WTC11 (cell line): ENCODE data around the gene CYSRT1. TPM values are rescaled to one million over a fixed set of nuclear protein-coding genes. Genes with fewer than 3 reads are reported as not detected.

Experiments
- ATAC-seq: fragments of 200-7000 bp; cut with Tn5 transposase; 2 replicates; pipeline ENCODE4 v1.10.0; 2021; ENCODE audit warnings: mild to moderate bottlenecking, moderate library complexity
- CTCF ChIA-PET: fragments of 300-600 bp; sonication (Branson Sonifier 250); formaldehyde crosslinking; loops from one replicate; lab custom pipeline; 2021; ENCODE audit warnings: antibody characterized with exemption; lab: Charles Lee
- POLR2A ChIA-PET: fragments of 350-600 bp; sonication (Branson Sonifier 250); formaldehyde crosslinking; loops from one replicate; lab custom pipeline; 2021; ENCODE audit warnings: antibody characterized with exemption; lab: Charles Lee
- DNase-seq: peaks from one replicate; pipeline ENCODE4 v3.0.0; 2021; ENCODE audit warnings: low spot score
- H3K27ac Mint-ChIP-seq: 2 replicates; pipeline ENCODE4 v1.8.0; 2021; ENCODE audit warnings: mixed read lengths
- H3K27me3 Mint-ChIP-seq: 2 replicates; pipeline ENCODE4 v1.8.0; 2021; ENCODE audit warnings: low read depth, mild to moderate bottlenecking, moderate library complexity, mixed read lengths
- H3K36me3 Mint-ChIP-seq: 2 replicates; pipeline ENCODE4 v1.8.0; 2021; ENCODE audit warnings: mixed read lengths
- H3K4me1 Mint-ChIP-seq: 2 replicates; pipeline ENCODE4 v1.8.0; 2022; ENCODE audit warnings: mixed read lengths
- H3K4me3 Mint-ChIP-seq: 2 replicates; pipeline ENCODE4 v1.8.0; 2021; ENCODE audit warnings: mild to moderate bottlenecking, moderate library complexity, mixed read lengths
- H3K9me3 Mint-ChIP-seq: 2 replicates; pipeline ENCODE4 v1.8.0; 2021; ENCODE audit warnings: mixed read lengths
- ATF1 ChIP-seq: sonication (generic); formaldehyde crosslinking; IDR thresholded peaks from 2 replicates; pipeline ENCODE4 v1.8.1; 2023; ENCODE audit warnings: mild to moderate bottlenecking, moderate library complexity, missing genetic modification reagents
- CBFB ChIP-seq: sonication (generic); formaldehyde crosslinking; IDR thresholded peaks from 2 replicates; pipeline ENCODE4 v1.8.1; 2022; ENCODE audit warnings: mild to moderate bottlenecking, low read depth, missing genetic modification reagents
- CREM ChIP-seq: sonication (generic); formaldehyde crosslinking; IDR thresholded peaks from 2 replicates; pipeline ENCODE4 v1.8.1; 2022; ENCODE audit warnings: mild to moderate bottlenecking, missing genetic modification reagents, moderate library complexity
- KAT7 ChIP-seq: sonication (generic); formaldehyde crosslinking; IDR thresholded peaks from 2 replicates; pipeline ENCODE4 v1.8.1; 2023; ENCODE audit warnings: missing genetic modification reagents, mild to moderate bottlenecking, borderline replicate concordance
- MXD4 ChIP-seq: fragments of 250-450 bp; sonication (Bioruptor Pico); IDR thresholded peaks from 2 replicates; pipeline ENCODE4 v1.8.0; 2021; ENCODE audit warnings: mild to moderate bottlenecking, moderate library complexity, borderline replicate concordance
- OVOL2 ChIP-seq: fragments of 250-450 bp; sonication (Bioruptor Pico); IDR thresholded peaks from 2 replicates; pipeline ENCODE4 v1.9.0; 2021; ENCODE audit warnings: mild to moderate bottlenecking, borderline replicate concordance
- SMAD3 ChIP-seq: sonication (generic); formaldehyde crosslinking; IDR thresholded peaks from 2 replicates; pipeline ENCODE4 v1.8.0; 2022; ENCODE audit warnings: missing genetic modification reagents, mild to moderate bottlenecking, borderline replicate concordance
- ZNF121 ChIP-seq: sonication (generic); formaldehyde crosslinking; IDR thresholded peaks from 2 replicates; pipeline ENCODE4 v1.8.0; 2023; ENCODE audit warnings: missing genetic modification reagents
- ZNF138 ChIP-seq: sonication (generic); formaldehyde crosslinking; conservative IDR thresholded peaks from 2 replicates; pipeline ENCODE4 v1.8.1; 2022; ENCODE audit warnings: mild to moderate bottlenecking, moderate library complexity, missing genetic modification reagents
- total RNA-seq: library from RNA; stranded (reverse); gene quantifications from 3 replicates; pipeline ENCODE4 v1.2.3, GENCODE V29; 2021
- TF ChIP-seq, protein P1 (sequence below): fragments of 250-450 bp; sonication (Bioruptor Pico); conservative IDR thresholded peaks from 2 replicates; pipeline ENCODE4 v1.9.0; 2021; ENCODE audit warnings: mild to moderate bottlenecking
- TF ChIP-seq, protein P2 (sequence below): sonication (generic); formaldehyde crosslinking; IDR thresholded peaks from 2 replicates; pipeline ENCODE4 v1.8.1; 2022; ENCODE audit warnings: mild to moderate bottlenecking, moderate library complexity, missing genetic modification reagents
- TF ChIP-seq, protein P3 (sequence below): fragments of 250-450 bp; sonication (Bioruptor Pico); IDR thresholded peaks from 2 replicates; pipeline ENCODE4 v1.9.0; 2021; ENCODE audit warnings: mild to moderate bottlenecking, borderline replicate concordance
- TF ChIP-seq, protein P4 (sequence below): fragments of 250-450 bp; sonication (Bioruptor Pico); IDR thresholded peaks from 2 replicates; pipeline ENCODE4 v1.9.0; 2021; ENCODE audit warnings: moderate library complexity, mild to moderate bottlenecking, inconsistent platforms, borderline replicate concordance

CYSRT1 gene
- total RNA-seq, 1 experiment from 2014 or later, result 3.5 TPM

DNA sequence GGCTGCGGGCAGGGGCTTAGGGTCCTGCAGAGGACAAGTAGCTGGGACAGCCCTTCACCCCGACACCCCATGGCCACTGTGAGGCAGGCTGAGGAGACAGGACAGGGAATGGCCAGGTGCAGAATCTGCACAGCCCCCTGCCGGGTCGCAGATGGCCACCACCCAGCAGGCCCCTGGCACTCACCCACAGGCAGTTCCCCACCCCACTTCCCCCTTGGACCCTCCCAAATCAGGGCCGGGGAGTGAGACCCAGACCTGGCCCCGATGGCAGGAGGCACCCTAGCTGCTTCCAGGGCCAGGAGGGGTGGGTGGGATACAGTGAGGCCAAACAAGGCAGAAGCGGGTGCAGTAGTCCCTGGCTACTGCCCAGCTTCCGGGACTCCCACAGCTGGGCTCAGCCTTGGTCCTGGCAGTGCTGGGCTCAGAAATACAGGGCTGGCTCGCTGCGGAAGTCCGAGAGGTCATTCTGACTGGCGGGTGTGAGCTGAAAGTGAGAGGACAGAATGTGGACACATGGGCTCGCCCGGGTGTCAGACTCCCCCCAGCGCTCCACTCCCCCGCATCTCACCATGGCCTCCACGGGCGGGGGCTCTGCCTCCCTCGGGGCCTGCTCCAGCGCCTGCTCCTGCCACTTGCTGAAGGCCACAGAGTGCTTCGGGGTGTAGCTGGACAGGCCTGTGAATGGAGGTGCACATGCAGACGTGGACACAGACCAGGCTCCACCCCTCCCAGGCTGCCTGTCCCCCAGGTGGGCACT lies 33.1 kb upstream of the CYSRT1 start:
- Mint-ChIP-seq H3K27me3 (no peaks in the 10 kb centered on the region), H3K4me1 (peaks cover 22% of the 10 kb centered on the region), H3K27ac (no peak overlapping the region), H3K9me3 (no peaks in the 10 kb centered on the region), H3K36me3 (no peaks in the 10 kb centered on the region; the same call in 1 of the 2 replicates), H3K4me3 (no peak overlapping the region)
- no peak for DNase-seq
- ChIA-PET CTCF (interaction anchor here (1.2 to 1.6 kb wide), 5 partner anchors 15 to 190 kb away, joined by 3 to 8 read pairs (median 5); no protein-coding TSS in a partner anchor), POLR2A (interaction anchor here (1.1 to 2.3 kb wide), 3 partner anchors 9 to 25 kb away, joined by 3 to 13 read pairs (median 5); partner anchors contain the start of genes TMEM210 and TPRN)
- no peak for ATAC-seq
- TF ChIP-seq, protein P1, sequence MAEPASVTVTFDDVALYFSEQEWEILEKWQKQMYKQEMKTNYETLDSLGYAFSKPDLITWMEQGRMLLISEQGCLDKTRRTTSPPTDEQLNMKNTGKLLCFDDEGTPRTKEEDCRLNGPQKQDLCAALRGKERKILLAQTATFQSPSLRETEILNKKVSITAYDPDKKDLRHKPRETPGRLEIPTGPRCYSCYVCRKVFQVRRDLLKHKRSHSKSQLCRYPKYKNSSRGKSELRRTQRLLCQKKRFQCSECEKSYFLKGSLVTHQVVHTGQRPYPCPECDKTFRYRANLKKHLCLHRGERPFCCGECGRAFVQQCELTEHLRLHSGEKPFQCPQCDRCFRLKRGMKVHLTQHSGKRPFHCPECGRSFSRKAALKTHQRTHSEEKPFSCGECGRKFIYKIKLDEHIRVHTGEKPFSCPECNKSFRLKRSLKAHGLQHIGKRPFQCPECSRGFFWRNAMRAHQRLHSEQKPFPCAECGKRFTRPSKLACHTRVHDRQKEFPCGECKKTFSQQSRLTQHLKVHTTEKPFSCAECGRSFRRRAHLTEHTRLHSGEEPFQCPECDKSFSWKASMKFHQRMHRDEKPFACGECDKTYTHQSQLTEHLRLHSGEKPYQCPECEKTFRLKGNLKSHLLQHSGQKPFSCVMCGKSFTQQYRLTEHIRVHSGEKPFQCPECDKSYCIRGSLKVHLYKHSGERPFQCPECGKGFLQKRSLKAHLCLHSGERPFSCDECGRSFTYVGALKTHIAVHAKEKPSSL (CRISPR knock-in tag), result no peak
- TF ChIP-seq CBFB (CRISPR knock-in tag), result no peak

DNA sequence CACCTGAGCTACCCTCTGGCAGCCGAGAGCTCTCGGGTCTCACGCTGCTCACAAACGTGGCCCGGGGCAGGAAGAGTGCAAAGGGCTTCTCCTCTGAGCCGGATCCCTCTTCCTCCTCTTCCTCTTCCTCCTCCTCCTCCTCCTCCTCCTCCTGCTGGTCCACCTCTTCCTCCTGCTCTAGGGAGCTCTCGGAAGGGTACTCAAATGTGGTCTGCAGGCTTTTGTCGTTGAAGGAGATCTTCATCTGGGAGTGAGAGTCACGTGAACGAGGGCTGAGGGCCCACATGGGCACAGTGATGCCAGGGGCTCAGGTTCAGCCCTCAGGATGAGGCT lies 32.6 kb upstream of the CYSRT1 start:
- H3K9me3 Mint-ChIP-seq, result no peaks in the 10 kb centered on the region
- no peaks in the 10 kb centered on the region; the same call in 1 of the 2 replicates for H3K36me3 Mint-ChIP-seq
- ChIA-PET CTCF (interaction anchor here (0.7 to 1.6 kb wide), 6 partner anchors 15 to 191 kb away, joined by 3 to 8 read pairs (median 4); no protein-coding TSS in a partner anchor), POLR2A (interaction anchor here (1.1 to 1.2 kb wide), 2 partner anchors 20 to 25 kb away, joined by 3 to 5 read pairs; partner anchors contain the start of gene TMEM210)
- peaks cover 16% of the 10 kb centered on the region for H3K4me1 Mint-ChIP-seq
- ATAC-seq (no peak), DNase-seq (no peak)
- no peaks in the 10 kb centered on the region for H3K27me3 Mint-ChIP-seq
- H3K27ac Mint-ChIP-seq, result no peak overlapping the region
- no peak overlapping the region for H3K4me3 Mint-ChIP-seq
- TF ChIP-seq ZNF121 (CRISPR knock-in tag) (no peak), ATF1 (CRISPR knock-in tag) (no peak), CREM (CRISPR knock-in tag) (no peak), OVOL2 (CRISPR knock-in tag) (no peak), KAT7 (CRISPR knock-in tag) (no peak), MXD4 (CRISPR knock-in tag) (no peak), ZNF138 (no peak), CBFB (CRISPR knock-in tag) (no peak), SMAD3 (CRISPR knock-in tag) (no peak)
- TF ChIP-seq, protein P2, sequence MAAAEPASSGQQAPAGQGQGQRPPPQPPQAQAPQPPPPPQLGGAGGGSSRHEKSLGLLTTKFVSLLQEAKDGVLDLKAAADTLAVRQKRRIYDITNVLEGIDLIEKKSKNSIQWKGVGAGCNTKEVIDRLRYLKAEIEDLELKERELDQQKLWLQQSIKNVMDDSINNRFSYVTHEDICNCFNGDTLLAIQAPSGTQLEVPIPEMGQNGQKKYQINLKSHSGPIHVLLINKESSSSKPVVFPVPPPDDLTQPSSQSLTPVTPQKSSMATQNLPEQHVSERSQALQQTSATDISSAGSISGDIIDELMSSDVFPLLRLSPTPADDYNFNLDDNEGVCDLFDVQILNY (CRISPR knock-in tag), result no peak
- TF ChIP-seq, protein P3, sequence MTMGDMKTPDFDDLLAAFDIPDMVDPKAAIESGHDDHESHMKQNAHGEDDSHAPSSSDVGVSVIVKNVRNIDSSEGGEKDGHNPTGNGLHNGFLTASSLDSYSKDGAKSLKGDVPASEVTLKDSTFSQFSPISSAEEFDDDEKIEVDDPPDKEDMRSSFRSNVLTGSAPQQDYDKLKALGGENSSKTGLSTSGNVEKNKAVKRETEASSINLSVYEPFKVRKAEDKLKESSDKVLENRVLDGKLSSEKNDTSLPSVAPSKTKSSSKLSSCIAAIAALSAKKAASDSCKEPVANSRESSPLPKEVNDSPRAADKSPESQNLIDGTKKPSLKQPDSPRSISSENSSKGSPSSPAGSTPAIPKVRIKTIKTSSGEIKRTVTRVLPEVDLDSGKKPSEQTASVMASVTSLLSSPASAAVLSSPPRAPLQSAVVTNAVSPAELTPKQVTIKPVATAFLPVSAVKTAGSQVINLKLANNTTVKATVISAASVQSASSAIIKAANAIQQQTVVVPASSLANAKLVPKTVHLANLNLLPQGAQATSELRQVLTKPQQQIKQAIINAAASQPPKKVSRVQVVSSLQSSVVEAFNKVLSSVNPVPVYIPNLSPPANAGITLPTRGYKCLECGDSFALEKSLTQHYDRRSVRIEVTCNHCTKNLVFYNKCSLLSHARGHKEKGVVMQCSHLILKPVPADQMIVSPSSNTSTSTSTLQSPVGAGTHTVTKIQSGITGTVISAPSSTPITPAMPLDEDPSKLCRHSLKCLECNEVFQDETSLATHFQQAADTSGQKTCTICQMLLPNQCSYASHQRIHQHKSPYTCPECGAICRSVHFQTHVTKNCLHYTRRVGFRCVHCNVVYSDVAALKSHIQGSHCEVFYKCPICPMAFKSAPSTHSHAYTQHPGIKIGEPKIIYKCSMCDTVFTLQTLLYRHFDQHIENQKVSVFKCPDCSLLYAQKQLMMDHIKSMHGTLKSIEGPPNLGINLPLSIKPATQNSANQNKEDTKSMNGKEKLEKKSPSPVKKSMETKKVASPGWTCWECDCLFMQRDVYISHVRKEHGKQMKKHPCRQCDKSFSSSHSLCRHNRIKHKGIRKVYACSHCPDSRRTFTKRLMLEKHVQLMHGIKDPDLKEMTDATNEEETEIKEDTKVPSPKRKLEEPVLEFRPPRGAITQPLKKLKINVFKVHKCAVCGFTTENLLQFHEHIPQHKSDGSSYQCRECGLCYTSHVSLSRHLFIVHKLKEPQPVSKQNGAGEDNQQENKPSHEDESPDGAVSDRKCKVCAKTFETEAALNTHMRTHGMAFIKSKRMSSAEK (CRISPR knock-in tag), result no peak
- TF ChIP-seq, protein P4, sequence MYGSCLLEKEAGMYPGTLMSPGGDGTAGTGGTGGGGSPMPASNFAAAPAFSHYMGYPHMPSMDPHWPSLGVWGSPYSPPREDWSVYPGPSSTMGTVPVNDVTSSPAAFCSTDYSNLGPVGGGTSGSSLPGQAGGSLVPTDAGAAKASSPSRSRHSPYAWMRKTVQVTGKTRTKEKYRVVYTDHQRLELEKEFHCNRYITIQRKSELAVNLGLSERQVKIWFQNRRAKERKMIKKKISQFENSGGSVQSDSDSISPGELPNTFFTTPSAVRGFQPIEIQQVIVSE (CRISPR knock-in tag), result no peak
